GM23338 (cell line): ENCODE measurements around the gene SS18. TPM values are rescaled to one million over a fixed set of nuclear protein-coding genes. Genes with fewer than 3 reads are reported as not detected.

ENCODE experiments used
- ATAC-seq: fragments of 200-7000 bp; cut with Tn5 transposase; 3 replicates; pipeline ENCODE4 v1.9.1; 2020
- DNase-seq: peaks from one replicate; pipeline ENCODE4 v3.0.0-alpha.2; 2015; ENCODE audit warnings: low spot score
- H2AFZ ChIP-seq: fragments of 200-600 bp; sonication (generic); 2 replicates; pipeline ENCODE4 v1.8.0; 2016; ENCODE audit warnings: antibody characterized with exemption, mild to moderate bottlenecking, moderate library complexity
- H3F3A ChIP-seq: fragments of 200-600 bp; sonication (generic); replicated peaks from 2 replicates; pipeline ENCODE4 v1.8.0; 2017; ENCODE audit warnings: antibody characterized with exemption, mixed run types, low read depth
- H3K27ac ChIP-seq: fragments of 200-600 bp; sonication (generic); 2 replicates; pipeline ENCODE4 v1.6.1; 2016; ENCODE audit warnings: low read depth
- H3K27me3 ChIP-seq: fragments of 200-600 bp; sonication (generic); 2 replicates; pipeline ENCODE4 v1.8.0; 2016; ENCODE audit warnings: mild to moderate bottlenecking, mixed run types, moderate library complexity; ENCODE audit not compliant: insufficient read depth
- H3K36me3 ChIP-seq: fragments of 200-600 bp; sonication (generic); 2 replicates; pipeline ENCODE4 v1.8.0; 2016; ENCODE audit warnings: mild to moderate bottlenecking; ENCODE audit not compliant: insufficient read depth
- H3K4me1 ChIP-seq: fragments of 200-600 bp; sonication (generic); 2 replicates; pipeline ENCODE4 v1.8.0; 2016; ENCODE audit warnings: mild to moderate bottlenecking, moderate library complexity; ENCODE audit not compliant: insufficient read depth
- H3K4me2 ChIP-seq: fragments of 200-600 bp; sonication (generic); 2 replicates; pipeline ENCODE4 v1.7.1; 2017; ENCODE audit warnings: mixed run types
- H3K4me3 ChIP-seq: fragments of 200-600 bp; sonication (generic); 2 replicates; pipeline ENCODE4 v1.6.1; 2016; ENCODE audit warnings: mixed run types
- H3K79me2 ChIP-seq: fragments of 200-600 bp; sonication (generic); replicated peaks from 2 replicates; pipeline ENCODE4 v1.8.0; 2017; ENCODE audit warnings: mild to moderate bottlenecking; ENCODE audit not compliant: insufficient read depth
- H3K9me2 ChIP-seq: fragments of 200-600 bp; sonication (generic); 2 replicates; pipeline ENCODE4 v1.8.0; 2017; ENCODE audit not compliant: insufficient read depth
- H4K20me1 ChIP-seq: fragments of 200-600 bp; sonication (generic); replicated peaks from 2 replicates; pipeline ENCODE4 v1.8.0; 2017; ENCODE audit warnings: mild to moderate bottlenecking; ENCODE audit not compliant: insufficient read depth
- H3K27ac Mint-ChIP-seq: 2 replicates; pipeline ENCODE4 v1.8.0; 2020; ENCODE audit warnings: inconsistent platforms, mild to moderate bottlenecking, moderate library complexity, mixed read lengths
- H3K27me3 Mint-ChIP-seq: 3 replicates; pipeline ENCODE4 v1.8.0; 2022; ENCODE audit warnings: low read depth, mild to moderate bottlenecking, moderate library complexity, mixed read lengths, inconsistent platforms; ENCODE audit not compliant: insufficient read depth, poor library complexity
- H3K36me3 Mint-ChIP-seq: 3 replicates; pipeline ENCODE4 v1.8.0; 2021; ENCODE audit warnings: low read depth, mild to moderate bottlenecking, inconsistent platforms, moderate library complexity, mixed read lengths
- H3K4me1 Mint-ChIP-seq: 3 replicates; pipeline ENCODE4 v1.8.0; 2020; ENCODE audit warnings: mild to moderate bottlenecking, inconsistent platforms, mixed read lengths
- H3K4me3 Mint-ChIP-seq: 3 replicates; pipeline ENCODE4 v1.8.0; 2021; ENCODE audit warnings: moderate library complexity, mild to moderate bottlenecking, inconsistent platforms, mixed read lengths
- H3K9me3 Mint-ChIP-seq: 3 replicates; pipeline ENCODE4 v1.8.0; 2020; ENCODE audit warnings: moderate library complexity, mild to moderate bottlenecking, inconsistent platforms, mixed read lengths
- CREB1 ChIP-seq: fragments of 250-450 bp; sonication (Bioruptor Pico); IDR thresholded peaks from 2 replicates; pipeline ENCODE4 v1.5.0; 2020; ENCODE audit warnings: low read depth, mild to moderate bottlenecking, moderate library complexity
- EZH2 ChIP-seq: fragments of 200-600 bp; sonication (generic); IDR thresholded peaks from one replicate; pipeline ENCODE4 v1.8.0; 2017; ENCODE audit warnings: antibody characterized with exemption, mild to moderate bottlenecking, low read depth; ENCODE audit not compliant: unreplicated experiment
- EZH2phosphoT487 ChIP-seq: fragments of 200-600 bp; sonication (generic); IDR thresholded peaks from one replicate; pipeline ENCODE4 v1.8.1; 2018; ENCODE audit warnings: antibody characterized with exemption; ENCODE audit not compliant: unreplicated experiment
- JUNB ChIP-seq: IDR thresholded peaks from one replicate; pipeline ENCODE4 v1.6.1; 2016; ENCODE audit warnings: antibody characterized with exemption; ENCODE audit not compliant: unreplicated experiment
- NANOG ChIP-seq: IDR thresholded peaks from 2 replicates; pipeline ENCODE4 v1.6.1; 2016; ENCODE audit warnings: antibody characterized with exemption, borderline replicate concordance
- POLR2AphosphoS5 ChIP-seq: IDR thresholded peaks from 2 replicates; pipeline ENCODE4 v1.6.1; 2016; ENCODE audit warnings: antibody characterized with exemption, low read depth
- STAT1 ChIP-seq: IDR thresholded peaks from one replicate; pipeline ENCODE4 v1.6.1; 2016; ENCODE audit warnings: antibody characterized with exemption; ENCODE audit not compliant: unreplicated experiment
- ZNF331 ChIP-seq: fragments of 250-450 bp; sonication (Bioruptor Pico); IDR thresholded peaks from 2 replicates; pipeline ENCODE4 v1.5.0; 2020; ENCODE audit warnings: low read depth, mild to moderate bottlenecking, moderate library complexity
- polyA plus RNA-seq: library from polyadenylated mRNA; unstranded; fragments of >200 nt; fragmentation: Nextera tagmentation; extraction: Ambion mirVana; gene quantifications from 2 replicates; pipeline ENCODE4 v1.2.1, GENCODE V29; 2016
- total RNA-seq: library from RNA; depleted of rRNA; stranded (reverse); fragments of >200 nt; shearing (Covaris generic); gene quantifications from 2 replicates; pipeline ENCODE4 v1.2.3, GENCODE V29; 2014
- TF ChIP-seq, protein P1 (sequence below): IDR thresholded peaks from one replicate; pipeline ENCODE4 v1.6.1; 2018; ENCODE audit warnings: antibody characterized with exemption; ENCODE audit not compliant: unreplicated experiment
- TF ChIP-seq, protein P2 (sequence below): fragments of 250-450 bp; sonication (Bioruptor Pico); IDR thresholded peaks from 2 replicates; pipeline ENCODE4 v1.5.0; 2020; ENCODE audit warnings: mild to moderate bottlenecking, moderate library complexity
- TF ChIP-seq, protein P3 (sequence below): IDR thresholded peaks from 2 replicates; pipeline ENCODE4 v1.6.1; 2016; ENCODE audit warnings: antibody characterized with exemption
- TF ChIP-seq, protein P4 (sequence below), 2 experiments: fragments of 200-600 bp in 1 of 2; sonication (generic) in 1 of 2; conservative IDR thresholded peaks; 2 replicates each; pipeline versions ENCODE4 v1.5.1 to v1.6.1; 2016 to 2017; ENCODE audit warnings: antibody characterized with exemption in 2 of 2, low read depth in 2 of 2, mild to moderate bottlenecking in 2 of 2, moderate library complexity in 1 of 2

The SS18 gene
- total and polyA plus RNA-seq, 2 experiments from 2014 or later = 41.3 to 148 TPM

DNA sequence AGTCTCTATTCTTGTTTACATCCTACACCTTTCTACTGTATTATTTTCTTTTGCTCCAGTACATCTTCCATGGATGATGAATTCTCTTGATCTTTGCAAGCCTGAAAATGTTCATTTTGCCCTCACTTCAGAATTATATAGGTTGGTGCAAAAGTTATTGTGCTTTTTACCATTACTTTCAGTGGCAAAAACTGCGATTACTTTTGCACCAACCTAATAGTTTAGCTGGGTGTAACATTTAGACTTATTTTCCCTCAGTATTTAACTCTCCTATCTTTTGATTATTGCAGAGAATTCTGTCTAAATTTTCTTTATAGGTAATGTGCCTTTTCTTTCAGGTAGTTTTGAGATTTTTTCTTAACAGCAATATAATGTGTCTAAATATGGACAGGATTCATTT is 81.8 kb downstream of the SS18 start:
- 0 out of 2 replicates have a peak, but pooled peaks cover 3% of the 10 kb centered on the region for H3K4me1 ChIP-seq
- H3K4me2 ChIP-seq = no peak overlapping the region
- no peaks in the 10 kb centered on the region for H3K27me3 Mint-ChIP-seq
- H3K36me3 ChIP-seq = no peaks in the 10 kb centered on the region
- no peaks in the 10 kb centered on the region for H3K9me3 Mint-ChIP-seq
- no peak overlapping the region for H3K27ac ChIP-seq
- no peaks in the 10 kb centered on the region for H4K20me1 ChIP-seq
- H3K4me3 ChIP-seq = no peak overlapping the region
- no peaks in the 10 kb centered on the region for H3F3A ChIP-seq
- no peak overlapping the region for H2AFZ ChIP-seq
- H3K27me3 ChIP-seq = no peaks in the 10 kb centered on the region
- ATAC-seq (no peak), DNase-seq (no peak)
- H3K36me3 Mint-ChIP-seq = 0 out of 3 replicates have a peak, but pooled peaks cover 4% of the 10 kb centered on the region
- TF ChIP-seq, protein P1, sequence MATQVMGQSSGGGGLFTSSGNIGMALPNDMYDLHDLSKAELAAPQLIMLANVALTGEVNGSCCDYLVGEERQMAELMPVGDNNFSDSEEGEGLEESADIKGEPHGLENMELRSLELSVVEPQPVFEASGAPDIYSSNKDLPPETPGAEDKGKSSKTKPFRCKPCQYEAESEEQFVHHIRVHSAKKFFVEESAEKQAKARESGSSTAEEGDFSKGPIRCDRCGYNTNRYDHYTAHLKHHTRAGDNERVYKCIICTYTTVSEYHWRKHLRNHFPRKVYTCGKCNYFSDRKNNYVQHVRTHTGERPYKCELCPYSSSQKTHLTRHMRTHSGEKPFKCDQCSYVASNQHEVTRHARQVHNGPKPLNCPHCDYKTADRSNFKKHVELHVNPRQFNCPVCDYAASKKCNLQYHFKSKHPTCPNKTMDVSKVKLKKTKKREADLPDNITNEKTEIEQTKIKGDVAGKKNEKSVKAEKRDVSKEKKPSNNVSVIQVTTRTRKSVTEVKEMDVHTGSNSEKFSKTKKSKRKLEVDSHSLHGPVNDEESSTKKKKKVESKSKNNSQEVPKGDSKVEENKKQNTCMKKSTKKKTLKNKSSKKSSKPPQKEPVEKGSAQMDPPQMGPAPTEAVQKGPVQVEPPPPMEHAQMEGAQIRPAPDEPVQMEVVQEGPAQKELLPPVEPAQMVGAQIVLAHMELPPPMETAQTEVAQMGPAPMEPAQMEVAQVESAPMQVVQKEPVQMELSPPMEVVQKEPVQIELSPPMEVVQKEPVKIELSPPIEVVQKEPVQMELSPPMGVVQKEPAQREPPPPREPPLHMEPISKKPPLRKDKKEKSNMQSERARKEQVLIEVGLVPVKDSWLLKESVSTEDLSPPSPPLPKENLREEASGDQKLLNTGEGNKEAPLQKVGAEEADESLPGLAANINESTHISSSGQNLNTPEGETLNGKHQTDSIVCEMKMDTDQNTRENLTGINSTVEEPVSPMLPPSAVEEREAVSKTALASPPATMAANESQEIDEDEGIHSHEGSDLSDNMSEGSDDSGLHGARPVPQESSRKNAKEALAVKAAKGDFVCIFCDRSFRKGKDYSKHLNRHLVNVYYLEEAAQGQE = no peak
- TF ChIP-seq ZNF331 (CRISPR knock-in tag) (no peak), JUNB (no peak), EZH2 (no peak), POLR2AphosphoS5 (no peak), STAT1 (no peak), NANOG (no peak), CREB1 (CRISPR knock-in tag) (no peak), EZH2phosphoT487 (no peak)
- TF ChIP-seq, protein P2, sequence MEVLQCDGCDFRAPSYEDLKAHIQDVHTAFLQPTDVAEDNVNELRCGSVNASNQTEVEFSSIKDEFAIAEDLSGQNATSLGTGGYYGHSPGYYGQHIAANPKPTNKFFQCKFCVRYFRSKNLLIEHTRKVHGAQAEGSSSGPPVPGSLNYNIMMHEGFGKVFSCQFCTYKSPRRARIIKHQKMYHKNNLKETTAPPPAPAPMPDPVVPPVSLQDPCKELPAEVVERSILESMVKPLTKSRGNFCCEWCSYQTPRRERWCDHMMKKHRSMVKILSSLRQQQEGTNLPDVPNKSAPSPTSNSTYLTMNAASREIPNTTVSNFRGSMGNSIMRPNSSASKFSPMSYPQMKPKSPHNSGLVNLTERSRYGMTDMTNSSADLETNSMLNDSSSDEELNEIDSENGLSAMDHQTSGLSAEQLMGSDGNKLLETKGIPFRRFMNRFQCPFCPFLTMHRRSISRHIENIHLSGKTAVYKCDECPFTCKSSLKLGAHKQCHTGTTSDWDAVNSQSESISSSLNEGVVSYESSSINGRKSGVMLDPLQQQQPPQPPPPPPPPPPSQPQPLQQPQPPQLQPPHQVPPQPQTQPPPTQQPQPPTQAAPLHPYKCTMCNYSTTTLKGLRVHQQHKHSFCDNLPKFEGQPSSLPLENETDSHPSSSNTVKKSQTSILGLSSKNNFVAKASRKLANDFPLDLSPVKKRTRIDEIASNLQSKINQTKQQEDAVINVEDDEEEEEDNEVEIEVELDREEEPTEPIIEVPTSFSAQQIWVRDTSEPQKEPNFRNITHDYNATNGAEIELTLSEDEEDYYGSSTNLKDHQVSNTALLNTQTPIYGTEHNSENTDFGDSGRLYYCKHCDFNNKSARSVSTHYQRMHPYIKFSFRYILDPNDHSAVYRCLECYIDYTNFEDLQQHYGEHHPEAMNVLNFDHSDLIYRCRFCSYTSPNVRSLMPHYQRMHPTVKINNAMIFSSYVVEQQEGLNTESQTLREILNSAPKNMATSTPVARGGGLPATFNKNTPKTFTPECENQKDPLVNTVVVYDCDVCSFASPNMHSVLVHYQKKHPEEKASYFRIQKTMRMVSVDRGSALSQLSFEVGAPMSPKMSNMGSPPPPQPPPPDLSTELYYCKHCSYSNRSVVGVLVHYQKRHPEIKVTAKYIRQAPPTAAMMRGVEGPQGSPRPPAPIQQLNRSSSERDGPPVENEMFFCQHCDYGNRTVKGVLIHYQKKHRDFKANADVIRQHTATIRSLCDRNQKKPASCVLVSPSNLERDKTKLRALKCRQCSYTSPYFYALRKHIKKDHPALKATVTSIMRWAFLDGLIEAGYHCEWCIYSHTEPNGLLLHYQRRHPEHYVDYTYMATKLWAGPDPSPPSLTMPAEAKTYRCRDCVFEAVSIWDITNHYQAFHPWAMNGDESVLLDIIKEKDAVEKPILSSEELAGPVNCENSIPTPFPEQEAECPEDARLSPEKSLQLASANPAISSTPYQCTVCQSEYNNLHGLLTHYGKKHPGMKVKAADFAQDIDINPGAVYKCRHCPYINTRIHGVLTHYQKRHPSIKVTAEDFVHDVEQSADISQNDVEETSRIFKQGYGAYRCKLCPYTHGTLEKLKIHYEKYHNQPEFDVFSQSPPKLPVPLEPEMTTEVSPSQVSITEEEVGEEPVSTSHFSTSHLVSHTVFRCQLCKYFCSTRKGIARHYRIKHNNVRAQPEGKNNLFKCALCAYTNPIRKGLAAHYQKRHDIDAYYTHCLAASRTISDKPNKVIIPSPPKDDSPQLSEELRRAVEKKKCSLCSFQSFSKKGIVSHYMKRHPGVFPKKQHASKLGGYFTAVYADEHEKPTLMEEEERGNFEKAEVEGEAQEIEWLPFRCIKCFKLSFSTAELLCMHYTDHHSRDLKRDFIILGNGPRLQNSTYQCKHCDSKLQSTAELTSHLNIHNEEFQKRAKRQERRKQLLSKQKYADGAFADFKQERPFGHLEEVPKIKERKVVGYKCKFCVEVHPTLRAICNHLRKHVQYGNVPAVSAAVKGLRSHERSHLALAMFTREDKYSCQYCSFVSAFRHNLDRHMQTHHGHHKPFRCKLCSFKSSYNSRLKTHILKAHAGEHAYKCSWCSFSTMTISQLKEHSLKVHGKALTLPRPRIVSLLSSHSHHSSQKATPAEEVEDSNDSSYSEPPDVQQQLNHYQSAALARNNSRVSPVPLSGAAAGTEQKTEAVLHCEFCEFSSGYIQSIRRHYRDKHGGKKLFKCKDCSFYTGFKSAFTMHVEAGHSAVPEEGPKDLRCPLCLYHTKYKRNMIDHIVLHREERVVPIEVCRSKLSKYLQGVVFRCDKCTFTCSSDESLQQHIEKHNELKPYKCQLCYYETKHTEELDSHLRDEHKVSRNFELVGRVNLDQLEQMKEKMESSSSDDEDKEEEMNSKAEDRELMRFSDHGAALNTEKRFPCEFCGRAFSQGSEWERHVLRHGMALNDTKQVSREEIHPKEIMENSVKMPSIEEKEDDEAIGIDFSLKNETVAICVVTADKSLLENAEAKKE (CRISPR knock-in tag) = no peak
- TF ChIP-seq, protein P3, sequence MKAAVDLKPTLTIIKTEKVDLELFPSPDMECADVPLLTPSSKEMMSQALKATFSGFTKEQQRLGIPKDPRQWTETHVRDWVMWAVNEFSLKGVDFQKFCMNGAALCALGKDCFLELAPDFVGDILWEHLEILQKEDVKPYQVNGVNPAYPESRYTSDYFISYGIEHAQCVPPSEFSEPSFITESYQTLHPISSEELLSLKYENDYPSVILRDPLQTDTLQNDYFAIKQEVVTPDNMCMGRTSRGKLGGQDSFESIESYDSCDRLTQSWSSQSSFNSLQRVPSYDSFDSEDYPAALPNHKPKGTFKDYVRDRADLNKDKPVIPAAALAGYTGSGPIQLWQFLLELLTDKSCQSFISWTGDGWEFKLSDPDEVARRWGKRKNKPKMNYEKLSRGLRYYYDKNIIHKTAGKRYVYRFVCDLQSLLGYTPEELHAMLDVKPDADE = no peak
- TF ChIP-seq, protein P4, sequence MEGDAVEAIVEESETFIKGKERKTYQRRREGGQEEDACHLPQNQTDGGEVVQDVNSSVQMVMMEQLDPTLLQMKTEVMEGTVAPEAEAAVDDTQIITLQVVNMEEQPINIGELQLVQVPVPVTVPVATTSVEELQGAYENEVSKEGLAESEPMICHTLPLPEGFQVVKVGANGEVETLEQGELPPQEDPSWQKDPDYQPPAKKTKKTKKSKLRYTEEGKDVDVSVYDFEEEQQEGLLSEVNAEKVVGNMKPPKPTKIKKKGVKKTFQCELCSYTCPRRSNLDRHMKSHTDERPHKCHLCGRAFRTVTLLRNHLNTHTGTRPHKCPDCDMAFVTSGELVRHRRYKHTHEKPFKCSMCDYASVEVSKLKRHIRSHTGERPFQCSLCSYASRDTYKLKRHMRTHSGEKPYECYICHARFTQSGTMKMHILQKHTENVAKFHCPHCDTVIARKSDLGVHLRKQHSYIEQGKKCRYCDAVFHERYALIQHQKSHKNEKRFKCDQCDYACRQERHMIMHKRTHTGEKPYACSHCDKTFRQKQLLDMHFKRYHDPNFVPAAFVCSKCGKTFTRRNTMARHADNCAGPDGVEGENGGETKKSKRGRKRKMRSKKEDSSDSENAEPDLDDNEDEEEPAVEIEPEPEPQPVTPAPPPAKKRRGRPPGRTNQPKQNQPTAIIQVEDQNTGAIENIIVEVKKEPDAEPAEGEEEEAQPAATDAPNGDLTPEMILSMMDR (conservative IDR thresholded peaks at IDR 0.05; ENCODE audit: low read depth in 2 of 2) = no peak
- no peaks in the 10 kb centered on the region for H3K9me2 ChIP-seq
- H3K79me2 ChIP-seq = no peaks in the 10 kb centered on the region
- no peak overlapping the region for H3K27ac Mint-ChIP-seq
- H3K4me3 Mint-ChIP-seq = no peak overlapping the region
- H3K4me1 Mint-ChIP-seq = peaks cover 2% of the 10 kb centered on the region; the same call in 1 of the 3 replicates
